NCI-H1417 treated with DMSO at 0.1 percent for 48 hours (cell line): ENCODE data around the gene TCFL5.

ENCODE experiments used
- DNase-seq: peaks from one replicate; lab custom pipeline; 2025; lab: John Stamatoyannopoulos, UW

Gene TCFL5

DNA sequence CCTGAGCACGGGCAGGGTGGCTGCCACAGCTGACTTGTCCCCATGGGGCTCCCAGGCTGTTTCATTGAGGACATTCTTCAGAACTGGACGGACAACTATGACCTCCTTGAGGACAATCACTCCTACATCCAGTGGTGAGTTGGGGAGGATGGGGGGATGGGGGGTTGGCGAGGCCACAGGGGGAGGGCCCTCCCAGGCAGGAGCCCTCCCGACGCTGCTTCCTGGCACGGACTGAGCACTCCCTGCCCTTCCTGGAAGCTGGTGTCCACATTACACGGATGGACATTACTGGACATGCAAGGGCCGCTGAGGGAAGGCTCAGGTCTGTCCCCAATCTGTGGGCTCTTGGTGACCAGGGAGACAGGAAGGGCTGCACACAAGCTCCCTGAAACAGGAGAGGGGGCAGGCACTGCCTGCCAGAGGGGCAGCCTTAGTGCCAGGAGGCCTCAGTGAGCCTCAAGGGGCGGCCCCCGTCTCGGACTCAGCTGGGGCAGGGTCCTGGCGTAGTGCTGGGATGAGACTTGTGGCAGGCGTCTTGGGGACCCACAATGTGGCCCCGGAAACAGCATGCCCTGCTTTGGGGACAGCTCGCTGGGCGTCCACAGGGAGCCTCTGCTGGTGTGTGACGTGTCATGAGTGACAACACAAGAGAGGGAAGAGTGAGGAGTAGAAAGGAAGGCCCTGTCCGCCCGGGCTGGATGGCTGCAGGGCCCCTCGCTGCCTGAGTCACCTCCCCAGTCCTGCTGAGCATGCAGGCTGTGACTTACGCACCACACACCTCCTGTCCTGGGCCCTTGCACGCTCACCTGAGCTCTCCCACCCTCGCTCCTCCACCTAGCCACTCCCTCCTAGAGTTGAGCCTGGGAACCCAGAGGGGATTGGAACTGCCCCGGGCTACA is 51.8 kb downstream of the TCFL5 start:
- no peak for DNase-seq

DNA sequence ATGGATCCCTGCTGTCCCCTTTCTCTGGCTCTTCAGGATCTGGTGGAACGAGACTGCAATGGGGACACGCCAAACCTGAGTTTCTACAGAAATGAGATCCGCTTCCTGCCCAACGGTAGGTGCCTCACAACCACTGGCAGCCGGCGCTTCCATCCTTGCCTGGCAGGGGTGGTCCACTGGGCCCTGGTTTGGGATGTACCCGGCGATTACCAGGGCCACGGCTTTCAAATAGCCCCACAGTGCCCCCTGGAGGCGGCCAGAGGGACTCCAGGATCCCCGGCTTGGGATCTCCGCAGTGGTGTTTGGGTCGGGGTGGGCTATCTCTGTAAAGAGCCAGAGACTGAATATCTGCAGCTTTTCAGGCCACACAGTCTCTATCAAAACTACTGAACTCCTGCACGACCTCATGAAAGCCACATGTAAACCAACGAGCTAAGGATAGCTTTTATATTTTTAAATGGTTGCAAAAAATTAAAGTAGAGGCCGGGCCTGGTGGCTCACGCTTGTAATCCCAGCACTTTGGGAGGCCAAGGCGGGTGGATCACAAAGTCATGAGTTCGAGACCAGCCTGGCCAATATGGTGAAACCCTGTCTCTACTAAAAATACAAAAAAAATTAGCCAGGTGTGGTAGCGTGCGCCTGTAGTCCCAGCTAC is 53.3 kb downstream of the TCFL5 start:
- DNase-seq: no peak

DNA sequence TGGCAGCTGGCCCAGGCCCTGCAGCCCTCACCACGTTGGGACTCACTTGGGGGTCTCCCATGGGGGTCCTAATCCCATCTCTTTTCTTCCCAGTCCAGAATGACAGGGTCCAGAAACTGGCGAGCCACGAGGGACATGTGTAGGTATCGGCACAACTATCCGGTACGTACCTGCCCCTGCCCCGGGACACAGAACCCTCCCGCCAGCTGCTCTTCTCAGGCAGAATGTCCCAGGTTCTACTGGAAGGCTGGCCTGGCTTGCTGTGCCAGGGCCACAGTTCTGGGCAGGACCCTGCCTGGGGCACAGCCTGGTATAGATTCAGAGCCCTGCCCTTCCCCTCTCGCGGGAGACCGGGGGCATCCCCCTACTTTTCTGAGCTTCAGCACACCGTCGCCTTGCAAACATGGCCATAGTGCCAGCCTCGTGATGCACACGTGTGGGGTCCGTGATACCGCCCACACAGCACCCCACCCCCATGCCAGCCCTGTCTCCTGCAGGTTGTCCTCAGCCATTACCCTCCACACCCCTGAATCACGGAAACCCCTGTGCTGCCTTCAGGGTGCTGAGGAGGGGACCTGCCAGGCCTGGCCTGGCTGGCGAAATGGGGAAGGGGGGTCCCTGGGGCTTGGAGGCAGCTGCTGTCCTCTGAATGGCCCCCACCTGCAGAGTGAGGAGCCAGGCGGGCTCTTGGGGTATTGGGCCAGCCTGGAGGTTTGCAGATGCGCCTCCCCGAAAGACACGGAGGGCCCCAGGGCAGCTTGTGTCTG is 54.0 kb downstream of the TCFL5 start:
- no peak for DNase-seq

DNA sequence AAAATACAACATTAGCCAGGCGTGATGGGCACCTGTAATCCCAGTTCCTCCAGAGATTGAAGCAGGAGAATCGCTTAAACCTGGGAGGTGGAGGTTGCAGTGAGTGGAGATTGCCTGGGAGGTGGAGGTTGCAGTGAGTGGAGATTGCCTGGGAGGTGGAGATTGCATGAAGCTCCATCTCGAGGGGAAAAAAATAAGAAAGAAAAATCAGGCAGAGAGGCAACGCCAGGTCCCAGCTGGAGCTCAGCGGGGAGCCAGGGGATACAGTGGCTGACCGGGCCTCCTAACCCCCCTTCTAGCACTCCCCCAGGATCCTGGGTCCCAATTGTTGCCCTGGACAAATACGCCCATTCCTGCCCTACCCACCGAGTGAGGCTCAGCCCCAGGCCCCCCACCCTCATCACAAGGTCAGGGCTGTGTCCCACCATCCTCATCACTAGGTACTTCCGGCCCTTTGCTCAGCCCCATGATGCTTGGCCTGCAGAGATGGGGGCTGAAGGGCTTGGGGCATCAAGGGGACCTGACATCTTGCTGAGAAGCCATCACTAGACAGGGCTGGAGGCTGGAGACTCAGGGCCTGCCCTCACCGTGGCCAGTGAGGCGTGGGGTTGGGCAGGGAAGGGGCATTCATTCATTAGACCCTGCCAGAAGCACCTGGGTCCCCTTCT is 55.1 kb downstream of the TCFL5 start:
- DNase-seq: no peak

DNA sequence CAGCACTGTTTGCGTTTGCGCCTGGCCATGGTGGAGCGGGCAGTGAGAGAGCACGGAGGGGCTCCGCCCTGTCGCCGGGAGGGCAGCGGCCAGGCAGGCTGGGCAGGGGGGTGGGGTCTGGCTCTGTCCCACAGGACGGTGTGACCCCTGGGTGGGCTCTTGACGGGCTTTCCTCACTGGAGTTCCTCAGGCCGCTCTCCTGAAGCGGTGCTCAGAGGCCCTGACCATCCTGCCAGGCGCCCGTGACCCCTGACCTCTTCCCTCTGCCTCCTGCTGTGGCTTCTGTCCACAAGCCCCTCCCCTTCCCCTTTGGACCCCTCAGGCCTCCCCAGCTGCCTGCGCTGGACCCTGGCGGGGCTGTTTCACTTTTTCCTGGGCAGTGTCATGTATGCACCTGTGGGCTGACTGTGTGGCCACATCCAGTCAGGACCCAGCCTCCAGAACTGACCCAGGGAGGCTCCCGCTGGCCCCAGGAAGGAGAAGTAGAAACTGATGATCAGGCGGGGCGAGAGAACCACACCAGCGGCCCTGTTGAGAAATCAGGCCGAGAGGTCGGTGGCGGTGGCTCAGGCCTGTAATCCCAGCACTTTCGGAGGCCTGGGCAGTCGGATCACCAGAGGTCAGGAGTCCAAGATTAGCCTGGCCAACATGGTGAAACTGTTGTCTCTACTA is 55.8 kb downstream of the TCFL5 start:
- DNase-seq: no peak

DNA sequence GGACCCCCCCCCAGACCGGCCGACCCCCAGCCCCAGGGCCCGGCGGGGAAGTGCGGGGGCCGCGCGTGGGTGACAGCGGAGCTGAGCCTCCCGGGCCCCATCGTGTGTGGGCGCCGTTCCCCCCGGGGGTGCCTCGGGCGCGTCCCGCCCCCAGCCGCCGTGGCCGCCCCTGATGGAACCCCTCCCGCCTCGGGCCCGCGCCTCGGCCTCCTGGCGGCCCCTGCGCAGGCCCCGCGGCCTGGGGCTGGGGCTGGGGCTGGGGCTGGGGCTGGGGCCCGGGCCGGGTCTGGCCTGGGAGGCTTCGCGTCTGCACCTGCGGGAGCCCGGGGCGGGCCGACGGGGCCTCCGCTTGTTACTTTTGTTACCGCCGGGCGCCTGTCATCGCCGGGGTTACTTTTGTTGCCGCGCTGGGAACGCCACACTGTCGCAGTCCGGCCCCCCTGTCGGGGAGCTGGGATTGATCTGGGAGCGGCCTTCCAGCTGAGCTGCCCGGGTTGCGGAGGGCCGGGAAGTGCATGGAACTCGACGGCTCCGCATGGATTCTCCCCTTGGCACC is 56.4 kb downstream of the TCFL5 start:
- DNase-seq: no peak

DNA sequence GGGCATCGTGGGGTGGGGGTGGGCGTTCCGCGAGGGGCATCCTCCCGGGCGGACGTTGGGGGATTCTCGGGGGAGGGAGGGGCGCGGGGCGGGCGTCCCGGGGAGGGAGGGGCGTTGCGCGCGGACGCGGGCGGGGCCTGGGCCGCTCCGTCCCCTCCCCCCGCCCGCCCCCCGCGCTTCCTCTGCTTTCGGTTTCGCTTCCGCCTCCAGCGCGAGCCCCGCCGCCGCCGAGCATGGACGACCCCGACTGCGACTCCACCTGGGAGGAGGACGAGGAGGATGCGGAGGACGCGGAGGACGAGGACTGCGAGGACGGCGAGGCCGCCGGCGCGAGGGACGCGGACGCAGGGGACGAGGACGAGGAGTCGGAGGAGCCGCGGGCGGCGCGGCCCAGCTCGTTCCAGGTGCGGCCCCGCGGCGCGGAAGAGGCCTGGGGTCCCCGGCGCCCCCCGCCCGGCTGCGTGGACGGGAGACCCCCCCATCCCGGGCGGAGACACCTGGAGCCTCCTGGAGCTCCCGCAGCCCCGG is 56.9 kb downstream of the TCFL5 start, which contains the start of gene OGFR:
Gene OGFR (plus strand): TSS at position 209 of the 528 bp plus-strand sequence. CDS start 25 bp downstream, at position 234.
- DNase-seq: no peak

DNA sequence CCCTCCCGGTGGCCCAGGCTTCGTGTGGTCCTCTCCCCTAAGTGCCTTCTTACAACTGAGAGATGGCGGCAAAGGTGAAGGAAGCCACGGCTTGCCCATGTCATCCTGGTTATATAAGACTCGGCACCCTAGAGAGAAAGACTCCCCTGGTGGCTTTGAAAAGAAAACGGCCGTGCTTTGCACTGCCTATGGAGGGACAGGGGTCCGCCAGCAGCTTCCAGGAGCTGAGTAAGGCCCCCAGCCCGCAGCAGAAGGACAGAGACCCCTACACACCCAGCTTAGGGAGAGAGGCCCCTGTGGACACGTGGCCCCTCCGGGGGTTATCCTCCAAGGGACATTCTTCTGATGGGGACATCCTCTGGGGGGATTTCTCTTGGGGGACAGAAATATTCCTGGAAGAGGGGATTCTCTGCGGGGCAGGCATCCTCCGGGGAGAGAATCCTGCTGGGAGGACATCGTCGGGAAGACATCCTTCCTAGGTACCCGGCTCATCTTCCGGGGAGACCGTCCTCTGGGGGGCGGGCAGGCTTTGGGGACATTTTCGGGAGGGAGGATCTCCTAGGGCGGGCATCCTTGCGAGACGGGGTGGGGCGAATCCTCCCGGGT is 57.5 kb downstream of the TCFL5 start:
- no peak for DNase-seq

DNA sequence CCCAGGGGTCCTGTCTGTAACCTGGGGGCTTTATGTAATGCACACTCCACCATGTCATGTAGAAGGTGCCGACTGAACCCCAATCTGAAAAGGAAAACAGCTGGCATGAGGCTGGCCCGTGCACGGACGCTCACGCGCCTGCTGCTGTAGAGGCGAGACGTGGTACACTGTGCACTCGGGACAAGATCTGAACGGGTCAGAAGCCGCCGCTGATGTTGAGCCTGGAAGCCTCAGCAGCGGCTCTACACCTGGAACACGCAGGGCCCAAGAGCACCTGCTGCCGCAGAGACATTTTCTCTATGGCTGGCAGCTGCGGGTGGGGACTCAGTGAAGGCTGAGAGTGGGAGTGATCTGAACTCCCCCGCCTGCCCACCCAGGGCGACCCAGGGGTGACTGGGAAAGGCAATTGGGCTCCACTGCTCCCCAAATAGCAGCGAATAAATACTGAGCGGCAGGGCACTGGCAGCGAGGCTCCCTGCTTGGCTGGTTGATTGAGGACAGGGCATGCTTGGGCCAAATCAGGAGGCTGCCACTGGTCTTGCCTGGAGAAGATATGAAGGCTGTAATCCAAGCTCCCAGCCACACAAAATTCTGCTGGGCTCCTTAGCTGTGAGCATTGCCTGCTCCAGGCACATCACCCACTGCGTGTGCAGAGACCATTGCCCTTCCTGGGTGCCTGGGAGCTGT is 59.5 kb downstream of the TCFL5 start:
- DNase-seq: no peak

DNA sequence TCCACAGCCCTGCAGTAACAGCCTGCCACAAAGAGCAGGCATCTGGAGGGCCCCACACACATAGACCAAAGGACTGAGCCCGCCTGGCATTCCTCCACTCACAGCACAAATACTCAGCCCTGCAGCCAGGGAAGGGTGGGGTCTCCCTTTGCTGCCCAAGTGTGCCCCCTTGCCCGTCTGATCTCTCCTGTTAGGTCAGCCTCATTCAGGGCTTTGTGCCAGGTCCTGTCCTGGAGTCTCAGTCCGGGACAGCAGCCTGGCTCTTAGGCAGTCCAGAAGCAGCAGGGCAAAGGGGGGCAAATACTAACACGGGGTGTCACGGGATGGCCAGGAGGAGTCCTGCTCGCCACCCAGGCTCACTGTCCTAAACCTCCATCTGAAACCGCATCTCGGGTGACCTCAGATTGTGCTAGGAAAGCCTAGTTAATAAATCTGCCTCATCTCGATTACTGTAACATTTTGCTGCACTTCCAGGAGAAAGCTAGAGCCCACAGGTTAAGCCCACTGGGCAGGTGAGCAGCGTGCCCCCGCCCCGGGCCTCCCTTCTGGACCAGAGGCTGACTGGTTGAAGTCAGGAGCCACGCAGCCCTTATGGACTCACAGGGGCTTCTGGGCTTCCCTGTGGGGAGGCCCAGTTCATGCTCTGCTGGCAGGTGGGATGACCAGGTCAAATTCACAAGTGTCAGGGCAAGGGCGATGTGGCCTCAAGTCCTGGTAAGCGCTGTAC is 60.2 kb downstream of the TCFL5 start:
- DNase-seq: no peak

DNA sequence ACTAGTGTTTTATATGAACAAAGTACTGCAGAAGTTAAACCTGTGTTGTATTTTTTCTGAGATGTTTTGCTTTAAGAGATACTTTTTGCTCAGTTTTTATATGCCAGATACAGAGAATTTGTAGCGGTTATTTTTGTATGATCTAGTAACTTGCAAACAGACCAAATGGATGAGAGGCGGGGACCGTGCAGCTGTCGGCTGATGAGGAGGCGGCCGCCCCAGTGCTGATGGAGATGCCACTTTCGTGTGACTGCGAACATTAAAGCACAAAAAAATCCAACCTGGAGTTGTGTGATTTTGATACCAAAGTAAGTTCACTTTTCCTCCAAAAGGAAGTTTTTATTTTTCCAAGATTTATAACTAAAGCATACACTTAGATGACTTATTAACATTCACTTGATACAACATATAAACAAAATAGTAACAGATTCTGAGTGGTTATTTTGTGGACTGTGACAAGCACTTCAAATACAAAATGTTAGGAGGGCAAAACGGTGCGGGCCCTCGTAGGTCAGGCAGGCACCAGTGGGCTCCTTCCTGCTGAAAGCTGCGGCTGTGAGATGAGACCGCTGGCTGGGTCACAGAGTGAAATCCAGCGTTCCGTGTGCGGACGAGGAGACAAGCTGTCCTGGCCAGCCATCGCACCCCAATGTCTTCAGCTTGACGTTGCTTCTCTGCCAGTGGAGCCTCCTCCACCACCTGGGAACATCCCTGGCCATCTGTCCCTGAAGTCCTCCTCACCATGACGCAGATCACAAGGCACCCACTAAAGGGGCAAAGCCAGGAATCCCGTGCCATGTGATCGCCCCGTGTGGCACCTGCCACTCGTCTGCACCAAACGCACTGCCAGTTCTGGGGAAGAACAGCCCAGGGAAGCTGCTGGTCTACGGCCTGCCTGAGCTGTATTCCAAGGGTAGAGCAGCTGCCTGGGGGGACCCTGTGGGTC is 61.0 kb downstream of the TCFL5 start:
- no peak for DNase-seq

DNA sequence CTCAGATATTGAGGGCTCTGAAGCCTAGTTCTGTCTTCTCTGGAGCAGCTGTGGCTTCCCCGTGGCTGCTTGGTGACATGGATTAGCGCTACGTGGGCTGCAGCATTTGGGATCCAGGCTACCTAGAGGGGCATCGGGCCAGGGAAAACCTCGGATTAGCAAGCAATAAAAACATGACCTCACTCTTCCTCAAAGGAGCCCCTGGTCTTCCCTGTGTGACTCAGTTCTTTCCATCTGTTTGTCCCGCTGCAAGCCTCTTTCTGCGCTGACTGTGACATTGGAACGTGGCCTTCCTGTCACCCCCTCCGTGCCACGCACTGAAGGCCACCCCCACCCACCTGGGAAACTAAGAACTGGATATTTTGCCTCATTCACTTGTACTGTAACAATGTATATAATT is 61.7 kb downstream of the TCFL5 start:
- DNase-seq: no peak

DNA sequence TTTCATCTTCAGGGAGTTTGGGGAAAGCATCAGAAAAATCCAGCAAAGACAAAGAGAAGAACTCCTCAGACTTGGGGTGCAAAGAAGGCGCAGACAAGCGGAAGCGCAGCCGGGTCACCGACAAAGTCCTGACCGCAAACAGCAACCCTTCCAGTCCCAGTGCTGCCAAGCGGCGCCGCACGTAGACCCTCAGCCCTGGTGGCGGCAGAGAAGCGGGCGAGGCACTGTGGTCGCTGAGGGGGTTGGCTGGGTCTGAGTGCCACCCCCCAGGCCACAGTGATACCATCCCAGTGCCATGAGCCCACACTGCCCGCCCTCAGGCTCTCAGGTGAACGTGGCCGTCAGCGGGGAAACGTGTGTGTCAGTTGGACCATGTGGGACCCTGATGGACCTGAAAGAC is 62.2 kb downstream of the TCFL5 start:
- DNase-seq: no peak

DNA sequence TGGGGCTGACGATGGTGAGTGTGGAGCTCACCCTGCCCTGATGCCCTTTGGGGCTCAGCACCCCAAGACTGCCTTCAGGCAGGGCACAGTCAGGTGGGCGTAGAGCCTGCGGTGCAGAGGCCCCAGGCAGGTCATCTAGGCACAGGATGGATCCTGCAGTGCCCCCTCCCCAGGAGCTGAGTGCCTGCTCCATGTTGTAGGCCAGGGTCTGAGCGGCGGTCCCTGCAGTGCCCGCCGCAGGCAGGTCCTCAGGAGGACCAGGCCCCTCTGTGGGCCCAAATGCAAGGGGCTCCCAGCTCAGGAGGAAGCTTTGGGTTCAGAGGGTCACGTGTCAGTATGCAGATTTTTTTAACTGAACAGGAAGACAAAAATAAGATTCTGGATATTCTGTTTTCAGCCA is 62.6 kb downstream of the TCFL5 start:
- no peak for DNase-seq

DNA sequence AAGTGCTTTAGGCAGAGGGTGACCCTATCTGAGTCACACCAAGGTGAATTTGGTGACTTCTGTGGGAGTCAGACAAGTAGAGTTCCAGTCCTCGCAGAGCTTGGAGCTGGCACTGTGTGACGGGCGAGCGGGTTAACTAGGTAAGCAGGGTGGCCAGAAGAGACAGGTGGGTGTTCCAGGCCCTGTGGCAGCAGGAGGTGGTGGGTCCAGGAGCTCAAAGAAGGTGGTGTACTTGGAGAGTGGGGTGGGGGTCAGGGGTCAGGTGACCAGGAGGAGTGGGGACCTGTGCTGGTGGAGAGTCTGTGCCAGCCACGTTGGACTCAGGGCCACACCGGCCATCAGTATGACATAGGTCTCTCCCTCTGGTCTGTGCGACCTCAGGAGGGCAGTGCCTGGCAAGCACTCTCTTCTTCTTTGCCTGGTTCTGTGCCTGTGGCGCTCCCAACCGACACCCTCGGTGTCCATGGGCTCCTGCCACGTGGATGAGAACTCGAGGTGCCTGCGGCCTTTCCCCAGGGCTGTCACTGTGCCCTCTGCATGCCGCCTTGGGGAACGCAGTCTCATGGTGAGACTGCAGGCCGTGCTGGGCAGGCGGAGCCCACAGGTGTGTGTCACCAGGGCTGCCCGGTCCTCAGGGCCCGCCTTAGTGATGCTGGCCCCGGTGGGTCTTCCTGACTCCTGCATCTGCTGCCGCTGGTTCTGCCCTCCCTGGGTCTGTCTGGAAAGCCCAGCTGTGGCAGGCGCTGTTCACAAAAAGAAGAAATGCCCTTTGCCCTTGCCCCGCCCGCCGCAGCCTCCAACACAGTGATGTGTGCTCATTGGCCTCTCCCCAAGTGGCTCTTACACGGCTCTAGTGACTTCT is 63.7 kb downstream of the TCFL5 start:
- no peak for DNase-seq

DNA sequence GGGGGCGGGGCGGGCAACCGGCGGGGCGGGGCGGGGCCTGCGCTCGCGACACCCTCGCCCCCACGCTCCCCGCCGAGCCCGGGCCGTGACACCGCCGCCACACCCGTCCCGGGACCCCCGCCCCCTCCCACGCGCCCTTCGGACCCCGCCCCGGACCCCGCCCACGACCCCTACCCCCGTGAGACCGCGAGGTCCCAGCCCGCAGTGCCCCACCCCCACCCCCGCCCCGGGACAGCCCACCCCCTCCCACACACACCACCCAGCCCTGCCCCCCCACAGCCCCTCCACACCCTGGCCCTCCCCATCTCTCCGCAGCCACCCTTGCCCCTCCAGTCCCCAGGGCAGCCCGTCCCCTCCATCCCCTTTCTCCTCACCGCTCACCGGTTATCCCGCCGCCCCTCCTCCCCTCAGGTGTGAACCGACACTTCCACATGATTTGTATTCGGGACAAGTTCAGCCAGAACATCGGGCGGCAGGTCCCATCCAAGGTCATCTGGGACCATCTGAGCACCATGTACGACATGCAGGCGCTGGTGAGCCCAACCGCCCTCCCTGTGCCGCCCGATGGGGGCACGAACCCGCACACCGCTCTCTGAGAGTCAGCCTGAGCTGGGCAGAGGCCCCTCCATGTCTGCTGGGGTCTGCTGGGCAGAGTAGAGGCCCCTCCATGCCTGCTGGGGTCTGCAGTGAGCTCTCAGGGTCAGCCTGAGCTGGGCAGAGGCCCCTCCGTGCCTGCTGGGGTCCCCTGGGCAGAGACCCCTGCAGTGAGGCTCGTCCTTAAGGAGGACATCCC is 64.7 kb downstream of the TCFL5 start:
- DNase-seq: no peak
